ENCODE results near the gene ANOS1.

The ANOS1 gene

DNA sequence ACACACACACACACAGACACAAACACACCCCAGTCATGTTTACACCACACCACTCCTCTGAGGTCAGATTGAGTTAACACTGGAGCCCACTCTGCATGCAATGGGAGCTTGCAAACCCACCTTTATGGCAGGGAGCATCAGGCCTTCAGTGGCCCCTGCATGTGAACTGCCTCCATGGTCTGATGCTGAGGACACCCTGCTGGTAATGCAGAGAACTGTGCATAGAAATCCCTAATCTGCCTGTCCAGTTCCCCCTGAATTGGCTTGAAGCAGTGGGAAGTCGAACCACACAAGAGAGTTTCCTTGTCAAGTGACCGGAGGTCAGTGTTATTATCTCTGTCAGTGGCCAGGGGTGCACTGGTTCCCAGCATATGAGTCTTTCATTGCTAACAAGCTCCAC is 59.8 kb downstream of the ANOS1 start:
- Histone ChIP-seq H3K4me1 (ENCODE audit: control insufficient read depth in 1 of 2, insufficient read depth in 2 of 2, low read length in 2 of 2) (peaks cover 0 to 2% of the 10 kb centered on the region in 2 experiments), H3K4me3 (ENCODE audit: low read depth, low read length) (no peak overlapping the region), H3K14ac (ENCODE audit: low read length) (no peak overlapping the region), H2AK5ac (ENCODE audit: low read length) (no peak overlapping the region), H3K79me2 (ENCODE audit: control insufficient read depth, insufficient read depth, low read length, poor library complexity) (no peaks in the 10 kb centered on the region), H3K9ac (ENCODE audit: low read length) (no peak overlapping the region), H3K36me3 (ENCODE audit: control insufficient read depth in 1 of 2, insufficient read depth in 2 of 2, low read length in 2 of 2) (no peaks in the 10 kb centered on the region), H3K27ac (ENCODE audit: low read depth, low read length) (no peak overlapping the region), H2AFZ (ENCODE audit: insufficient read depth, low read length, poor library complexity) (no peak overlapping the region), H4K91ac (ENCODE audit: low read depth, low read length) (no peak overlapping the region), H3K27me3 (ENCODE audit: insufficient read depth, low read length) (no peaks in the 10 kb centered on the region), H2BK12ac (ENCODE audit: low read length) (no peak overlapping the region), H2BK120ac (ENCODE audit: insufficient read depth, low read length, poor library complexity) (no peak overlapping the region), H2BK5ac (ENCODE audit: low read depth, low read length, poor library complexity) (no peak overlapping the region), H3K23ac (ENCODE audit: low read length) (no peak overlapping the region), H3K79me1 (ENCODE audit: low read length) (no peaks in the 10 kb centered on the region), H4K12ac (ENCODE audit: low read depth, low read length) (no peak overlapping the region), H3K9me3 (ENCODE audit: insufficient read depth, low read depth, low read length) (no peaks in the 10 kb centered on the region), H4K8ac (ENCODE audit: low read depth, low read length) (no peak overlapping the region), H3K4me2 (ENCODE audit: low read length) (no peak overlapping the region), H3K4ac (ENCODE audit: low read depth, low read length) (no peak overlapping the region), H3K18ac (ENCODE audit: low read length) (no peak overlapping the region)
- no CpG with 5 or more reads among the region's 2 CpGs for WGBS (ENCODE audit: extremely low coverage, insufficient coverage, insufficient read length)
- DNase-seq, result no peak

DNA sequence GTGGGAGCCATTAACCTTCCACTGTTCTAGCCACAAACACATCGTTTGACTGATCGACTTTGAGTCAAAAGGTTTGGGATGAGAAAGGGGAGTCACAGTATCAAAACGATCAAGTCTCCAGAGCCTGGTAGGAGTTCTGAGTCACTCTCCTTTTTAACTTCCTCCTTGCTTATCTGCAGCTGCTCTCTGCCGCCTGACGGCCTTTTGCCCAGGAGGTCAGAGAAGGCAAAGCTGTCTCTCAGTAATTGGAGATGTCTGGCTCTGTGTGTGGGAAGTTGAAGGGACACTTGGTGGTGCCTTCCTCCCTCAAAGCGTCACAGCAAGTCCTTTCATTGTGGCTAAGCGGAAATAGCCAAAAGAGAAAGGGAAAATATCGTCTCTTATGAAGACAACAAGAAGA is 63.1 kb downstream of the ANOS1 start:
- H3K4me2 ChIP-seq (ENCODE audit: low read length), result no peak overlapping the region
- no peaks in the 10 kb centered on the region for H3K79me2 ChIP-seq (ENCODE audit: control insufficient read depth, insufficient read depth, low read length, poor library complexity)
- H4K91ac ChIP-seq (ENCODE audit: low read depth, low read length), result no peak overlapping the region
- no peaks in the 10 kb centered on the region for H3K27me3 ChIP-seq (ENCODE audit: insufficient read depth, low read length)
- no peak overlapping the region for H4K8ac ChIP-seq (ENCODE audit: low read depth, low read length)
- no peak overlapping the region for H3K23ac ChIP-seq (ENCODE audit: low read length)
- no peak overlapping the region for H3K14ac ChIP-seq (ENCODE audit: low read length)
- H2AFZ ChIP-seq (ENCODE audit: insufficient read depth, low read length, poor library complexity), result no peak overlapping the region
- H3K27ac ChIP-seq (ENCODE audit: low read depth, low read length), result no peak overlapping the region
- H2BK12ac ChIP-seq (ENCODE audit: low read length), result no peak overlapping the region
- H2BK120ac ChIP-seq (ENCODE audit: insufficient read depth, low read length, poor library complexity), result no peak overlapping the region
- H3K36me3 ChIP-seq (ENCODE audit: control insufficient read depth in 1 of 2, insufficient read depth in 2 of 2, low read length in 2 of 2), result no peaks in the 10 kb centered on the region
- H3K9ac ChIP-seq (ENCODE audit: low read length), result no peak overlapping the region
- WGBS (ENCODE audit: extremely low coverage, insufficient coverage, insufficient read length), result no CpG with 5 or more reads among the region's 8 CpGs
- H3K9me3 ChIP-seq (ENCODE audit: insufficient read depth, low read depth, low read length), result no peaks in the 10 kb centered on the region
- peaks cover 0 to 4% of the 10 kb centered on the region in 2 experiments for H3K4me1 ChIP-seq (ENCODE audit: control insufficient read depth in 1 of 2, insufficient read depth in 2 of 2, low read length in 2 of 2)
- no peak overlapping the region for H3K4ac ChIP-seq (ENCODE audit: low read depth, low read length)
- H3K79me1 ChIP-seq (ENCODE audit: low read length), result no peaks in the 10 kb centered on the region
- H3K18ac ChIP-seq (ENCODE audit: low read length), result no peak overlapping the region
- H2BK5ac ChIP-seq (ENCODE audit: low read depth, low read length, poor library complexity), result no peak overlapping the region
- DNase-seq, result peak in 1 of 2 donors; percentile 10
- no peak overlapping the region for H4K12ac ChIP-seq (ENCODE audit: low read depth, low read length)
- no peak overlapping the region for H2AK5ac ChIP-seq (ENCODE audit: low read length)
- no peak overlapping the region for H3K4me3 ChIP-seq (ENCODE audit: low read depth, low read length)

DNA sequence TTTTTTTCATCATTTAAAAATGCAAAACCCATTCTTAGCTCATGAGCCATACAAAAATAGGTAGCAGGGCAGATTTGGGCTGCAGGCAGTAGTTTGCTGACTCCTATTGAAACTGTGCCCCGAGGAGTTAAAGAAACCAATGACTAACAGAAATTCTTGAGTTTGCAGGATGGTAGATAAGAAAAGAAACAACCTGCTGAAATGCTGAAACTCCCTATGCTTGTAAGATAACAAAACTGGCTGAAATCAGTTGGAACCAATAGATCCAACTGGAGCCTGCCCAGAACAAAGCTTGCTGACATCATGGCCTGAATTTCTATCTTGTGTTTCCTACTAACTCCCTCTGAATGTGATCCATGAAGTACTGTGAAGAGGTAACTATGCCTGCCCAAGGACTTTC is 68.6 kb downstream of the ANOS1 start:
- no peak overlapping the region for H4K91ac ChIP-seq (ENCODE audit: low read depth, low read length)
- no peak overlapping the region for H3K18ac ChIP-seq (ENCODE audit: low read length)
- H4K12ac ChIP-seq (ENCODE audit: low read depth, low read length), result no peak overlapping the region
- no peak overlapping the region for H3K4me3 ChIP-seq (ENCODE audit: low read depth, low read length)
- no peaks in the 10 kb centered on the region for H3K36me3 ChIP-seq (ENCODE audit: control insufficient read depth in 1 of 2, insufficient read depth in 2 of 2, low read length in 2 of 2)
- no peaks in the 10 kb centered on the region for H3K9me3 ChIP-seq (ENCODE audit: insufficient read depth, low read depth, low read length)
- H3K27me3 ChIP-seq (ENCODE audit: insufficient read depth, low read length), result no peaks in the 10 kb centered on the region
- no peak overlapping the region for H3K4ac ChIP-seq (ENCODE audit: low read depth, low read length)
- H3K4me2 ChIP-seq (ENCODE audit: low read length), result no peak overlapping the region
- H3K79me1 ChIP-seq (ENCODE audit: low read length), result no peaks in the 10 kb centered on the region
- no peak overlapping the region for H3K14ac ChIP-seq (ENCODE audit: low read length)
- H3K23ac ChIP-seq (ENCODE audit: low read length), result no peak overlapping the region
- peak; percentile 41 to 87 for DNase-seq
- H3K9ac ChIP-seq (ENCODE audit: low read length), result no peak overlapping the region
- peak overlapping the region; percentile 53 for H3K27ac ChIP-seq (ENCODE audit: low read depth, low read length)
- H2BK12ac ChIP-seq (ENCODE audit: low read length), result no peak overlapping the region
- H2BK5ac ChIP-seq (ENCODE audit: low read depth, low read length, poor library complexity), result no peak overlapping the region
- no peak overlapping the region for H2AFZ ChIP-seq (ENCODE audit: insufficient read depth, low read length, poor library complexity)
- H2BK120ac ChIP-seq (ENCODE audit: insufficient read depth, low read length, poor library complexity), result no peak overlapping the region
- H3K4me1 ChIP-seq (ENCODE audit: control insufficient read depth in 1 of 2, insufficient read depth in 2 of 2, low read length in 2 of 2), result peaks cover 0 to 2% of the 10 kb centered on the region in 2 experiments
- no CpG with 5 or more reads among the region's 1 CpG for WGBS (ENCODE audit: extremely low coverage, insufficient coverage, insufficient read length)
- no peak overlapping the region for H4K8ac ChIP-seq (ENCODE audit: low read depth, low read length)
- H3K79me2 ChIP-seq (ENCODE audit: control insufficient read depth, insufficient read depth, low read length, poor library complexity), result no peaks in the 10 kb centered on the region
- no peak overlapping the region for H2AK5ac ChIP-seq (ENCODE audit: low read length)

DNA sequence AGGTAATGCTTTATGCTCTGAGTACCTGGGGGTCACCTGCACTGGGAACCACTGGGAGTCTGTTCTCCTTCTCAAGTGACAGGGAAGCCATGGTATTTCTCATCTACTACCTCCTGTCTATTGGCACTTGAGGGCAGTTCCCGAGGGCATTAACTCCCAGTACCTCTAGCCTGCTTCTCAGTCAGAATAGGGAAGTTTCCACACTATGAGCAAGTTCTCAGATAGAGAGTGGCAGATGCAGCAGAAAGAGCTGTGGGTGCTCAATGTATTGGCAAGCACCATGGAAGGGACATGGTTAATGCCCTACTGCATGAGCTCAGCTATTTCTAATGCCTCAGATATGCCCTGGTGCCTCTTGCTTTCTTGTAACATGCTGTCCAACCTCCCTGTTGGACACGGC is 74.1 kb downstream of the ANOS1 start:
- no peak overlapping the region for H2AK5ac ChIP-seq (ENCODE audit: low read length)
- no peak overlapping the region for H4K8ac ChIP-seq (ENCODE audit: low read depth, low read length)
- H3K4ac ChIP-seq (ENCODE audit: low read depth, low read length), result no peak overlapping the region
- H3K79me1 ChIP-seq (ENCODE audit: low read length), result no peaks in the 10 kb centered on the region
- no peak for DNase-seq
- no CpG with 5 or more reads among the region's 2 CpGs for WGBS (ENCODE audit: extremely low coverage, insufficient coverage, insufficient read length)
- no peak overlapping the region for H3K27ac ChIP-seq (ENCODE audit: low read depth, low read length)
- H3K4me2 ChIP-seq (ENCODE audit: low read length), result no peak overlapping the region
- H2BK120ac ChIP-seq (ENCODE audit: insufficient read depth, low read length, poor library complexity), result no peak overlapping the region
- no peak overlapping the region for H3K14ac ChIP-seq (ENCODE audit: low read length)
- H3K9me3 ChIP-seq (ENCODE audit: insufficient read depth, low read depth, low read length), result no peaks in the 10 kb centered on the region
- H3K18ac ChIP-seq (ENCODE audit: low read length), result no peak overlapping the region
- no peak overlapping the region for H2AFZ ChIP-seq (ENCODE audit: insufficient read depth, low read length, poor library complexity)
- no peak overlapping the region for H2BK12ac ChIP-seq (ENCODE audit: low read length)
- H4K12ac ChIP-seq (ENCODE audit: low read depth, low read length), result no peak overlapping the region
- H3K4me3 ChIP-seq (ENCODE audit: low read depth, low read length), result no peak overlapping the region
- peaks cover 0 to 4% of the 10 kb centered on the region in 2 experiments for H3K4me1 ChIP-seq (ENCODE audit: control insufficient read depth in 1 of 2, insufficient read depth in 2 of 2, low read length in 2 of 2)
- no peaks in the 10 kb centered on the region for H3K36me3 ChIP-seq (ENCODE audit: control insufficient read depth in 1 of 2, insufficient read depth in 2 of 2, low read length in 2 of 2)
- H3K27me3 ChIP-seq (ENCODE audit: insufficient read depth, low read length), result no peaks in the 10 kb centered on the region
- no peaks in the 10 kb centered on the region for H3K79me2 ChIP-seq (ENCODE audit: control insufficient read depth, insufficient read depth, low read length, poor library complexity)
- no peak overlapping the region for H3K9ac ChIP-seq (ENCODE audit: low read length)
- H4K91ac ChIP-seq (ENCODE audit: low read depth, low read length), result no peak overlapping the region
- no peak overlapping the region for H3K23ac ChIP-seq (ENCODE audit: low read length)
- H2BK5ac ChIP-seq (ENCODE audit: low read depth, low read length, poor library complexity), result no peak overlapping the region
